Measurements from ENCODE around the gene GCHFR. TPM values are rescaled to one million over a fixed set of nuclear protein-coding genes. Genes with fewer than 3 reads are reported as not detected.

GCHFR gene
- total and polyA plus RNA-seq, 2 donors (not counting 3 experiments of a cell fraction or from before 2014, with no cell fraction given) = 6.3 to 14.2 TPM

- TF ChIP-seq MYC (IDR thresholded peaks at IDR 0.05; ENCODE audit: low read depth, low read length) (no peak), CTCF (IDR thresholded peaks at IDR 0.05; ENCODE audit: extremely low read depth in 1 of 2, insufficient read depth in 1 of 2, low read depth in 1 of 2, low read length in 2 of 2) (no peak), POLR2AphosphoS5 (IDR thresholded peaks at IDR 0.05; ENCODE audit: insufficient read depth, low read depth, low read length) (no peak), FOS (IDR thresholded peaks at IDR 0.05; ENCODE audit: borderline replicate concordance, insufficient read depth, low read length) (no peak), GATA2 (IDR thresholded peaks at IDR 0.05; ENCODE audit: insufficient read depth, insufficient read length, low read depth, low read length) (no peak), JUN (IDR thresholded peaks at IDR 0.05; ENCODE audit: borderline replicate concordance, insufficient read depth, insufficient read length, low read depth) (no peak), EZH2 (IDR thresholded peaks at IDR 0.05; ENCODE audit: borderline replicate concordance, low read depth, low read length, severe bottlenecking) (no peak), POLR2A (IDR thresholded peaks at IDR 0.05; ENCODE audit: low read depth, low read length) (no peak)
- TF ChIP-seq, protein P1, sequence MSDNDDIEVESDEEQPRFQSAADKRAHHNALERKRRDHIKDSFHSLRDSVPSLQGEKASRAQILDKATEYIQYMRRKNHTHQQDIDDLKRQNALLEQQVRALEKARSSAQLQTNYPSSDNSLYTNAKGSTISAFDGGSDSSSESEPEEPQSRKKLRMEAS (IDR thresholded peaks at IDR 0.05; ENCODE audit: insufficient read depth, insufficient read length) = no peak
- no peaks in the 10 kb centered on the region for H3K4me1 ChIP-seq (ENCODE audit: control insufficient read depth, extremely low read depth, insufficient read depth, low read length)
- no peak overlapping the region for H2AFZ ChIP-seq (ENCODE audit: low read depth, low read length)
- H3K4me3 ChIP-seq (replicated peaks in 1 of 3; ENCODE audit: insufficient read depth in 1 of 3, low read depth in 1 of 3, low read length in 3 of 3) = no peak overlapping the region
- BruUV-seq (replicated peaks) = no TSS peak
- H3K4me2 ChIP-seq (ENCODE audit: insufficient read depth, low read length) = no peak overlapping the region
- POLR2A ChIA-PET = interaction anchor here (1.5 kb wide), 1 partner anchor 21 kb away, joined by 6 read pairs; no protein-coding TSS in a partner anchor
- dilution Hi-C loops (cut with MboI; ENCODE audit: extremely low pct_ligation_motif_present, low sequenced_read_pairs) (no loop called here), intact Hi-C loops (cut with micrococcal nuclease) (loop anchor here (1.0 kb wide), 2 partner anchors 35 to 147 kb away; partner anchors contain the start of gene VPS18)
- no peak overlapping the region for H3K9ac ChIP-seq (replicated peaks; ENCODE audit: extremely low read depth, insufficient read depth, low read length)
- H3K9me3 ChIP-seq (replicated peaks; ENCODE audit: control insufficient read depth, insufficient read depth, low read length) = no peaks in the 10 kb centered on the region
- H3K27ac ChIP-seq (ENCODE audit: insufficient read depth, low read depth, low read length) = no peak overlapping the region
- no peaks in the 10 kb centered on the region for H3K79me2 ChIP-seq (ENCODE audit: control insufficient read depth, insufficient read depth, low read length)
- peaks cover 8 to 19% of the 10 kb centered on the region in 2 experiments for H3K36me3 ChIP-seq (ENCODE audit: control insufficient read depth in 2 of 2, extremely low read depth in 1 of 2, insufficient read depth in 2 of 2, low read length in 2 of 2)
- H3K27me3 ChIP-seq (ENCODE audit: control insufficient read depth in 2 of 2, insufficient read depth in 2 of 2, low read length in 2 of 2) = no peaks in the 10 kb centered on the region
- FAIRE-seq = no peak
- CTCF ChIA-PET = interaction anchor here (0.5 to 3.3 kb wide), 28 partner anchors 8 to 438 kb away, joined by 3 to 39 read pairs (median 4); partner anchors contain the start of genes BAHD1, C15orf62, DNAJC17 and GCHFR
- no peaks in the 10 kb centered on the region for H3K9me1 ChIP-seq (replicated peaks; ENCODE audit: control insufficient read depth, extremely low read depth, insufficient read depth, low read length)
- DNase-seq (ENCODE audit: low read depth, low spot score) = no peak
- H4K20me1 ChIP-seq (replicated peaks; ENCODE audit: control insufficient read depth, extremely low read depth, insufficient read depth, low read length) = no peaks in the 10 kb centered on the region
Measured at GRCh38 chr15:40746916-40747418, 16.9 kb upstream of the GCHFR start.
